Spleen (tissue), 11 donors: Measurements from ENCODE around the gene MYOM3. TPM values are rescaled to one million over a fixed set of nuclear protein-coding genes. Genes with fewer than 3 reads are reported as not detected.
"Not testable (repeated sequence)": the region's sequence is repeated elsewhere in the genome, so short reads cannot be mapped to it uniquely, and the experiment has no call there.

Source experiments
- DNase-seq: peaks from one replicate; pipeline ENCODE4 v3.0.0-alpha.2; 2020
- H3K27ac ChIP-seq, 8 donors: fragments of 200-600 bp; sonication (generic) in 7 of 8; 1 replicate in 4 of 8; 2 replicates in 4 of 8; pipeline versions ENCODE4 v1.5.0 to v1.8.0; 2016 to 2021; ENCODE audit warnings: inconsistent platforms in 4 of 8, mild to moderate bottlenecking in 4 of 8, moderate library complexity in 1 of 8
- H3K27me3 ChIP-seq, 7 donors: fragments of 200-600 bp; sonication (generic) in 6 of 7; replicated peaks in 1 of 7; 1 replicate in 4 of 7; 2 replicates in 3 of 7; pipeline versions ENCODE4 v1.5.0 to v1.8.0; 2016 to 2021; ENCODE audit warnings: inconsistent platforms in 3 of 7, mild to moderate bottlenecking in 1 of 7
- H3K36me3 ChIP-seq, 6 donors: fragments of 200-600 bp; sonication (generic) in 5 of 6; 1 replicate in 4 of 6; 2 replicates in 2 of 6; pipeline versions ENCODE4 v1.5.0 to v1.8.0; 2016 to 2021; ENCODE audit warnings: inconsistent platforms in 2 of 6
- H3K4me1 ChIP-seq, 6 donors: fragments of 200-600 bp; sonication (generic) in 5 of 6; 1 replicate in 3 of 6; 2 replicates in 3 of 6; pipeline versions ENCODE4 v1.5.0 to v1.8.0; 2016 to 2021; ENCODE audit warnings: inconsistent platforms in 3 of 6
- H3K4me3 ChIP-seq, 8 donors: fragments of 200-600 bp; sonication (generic) in 7 of 8; 1 replicate in 4 of 8; 2 replicates in 4 of 8; pipeline versions ENCODE4 v1.5.0 to v1.8.0; 2016 to 2021; ENCODE audit warnings: inconsistent platforms in 4 of 8, mild to moderate bottlenecking in 4 of 8, moderate library complexity in 2 of 8
- H3K9me3 ChIP-seq, 8 donors: fragments of 200-600 bp; sonication (generic) in 7 of 8; 1 replicate in 4 of 8; 2 replicates in 4 of 8; pipeline versions ENCODE4 v1.5.0 to v1.8.0; 2016 to 2021; ENCODE audit warnings: inconsistent platforms in 4 of 8
- CTCF ChIP-seq, 11 experiments: fragments of 200-600 bp in 7 of 11; fragments of 450-650 bp in 4 of 11; sonication (generic) in 4 of 11; IDR thresholded peaks in 8 of 11; conservative IDR thresholded peaks in 3 of 11; 1 replicate in 7 of 11; 2 replicates in 4 of 11; pipeline versions ENCODE4 v1.4.0 to v1.8.0; 2016 to 2021; ENCODE audit warnings: antibody characterized with exemption in 11 of 11, inconsistent platforms in 4 of 11, mild to moderate bottlenecking in 1 of 11
- POLR2A ChIP-seq, 3 donors: fragments of 450-650 bp; IDR thresholded peaks; one replicate each; pipeline ENCODE4 v1.5.1; 2017; ENCODE audit warnings: antibody characterized with exemption in 3 of 3, mild to moderate bottlenecking in 1 of 3
- POLR2AphosphoS5 ChIP-seq, 3 donors: sonication (generic); formaldehyde crosslinking; IDR thresholded peaks; one replicate each; pipeline ENCODE4 v1.5.1; 2017; ENCODE audit warnings: antibody characterized with exemption in 3 of 3
- WGBS, 5 donors: extraction: QIAGEN DNeasy Blood & Tissue Kit in 3 of 5; methylation state at CpG; one replicate each; pipeline versions ENCODE4 v1.1.5 to v1.1.7; 2013 to 2018; 5-methylcytosine and 5-hydroxymethylcytosine counted together
- intact Hi-C: fragments of 100-400 bp; cut with DNase I; formaldehyde crosslinking; loops from one replicate; pipeline ENCODE4 v1.15.0; 2023; ENCODE audit warnings: low total_unique reads
- polyA plus RNA-seq, 3 donors: library from polyadenylated mRNA; stranded (reverse); fragments of 200-250 nt; gene quantifications; one replicate each; pipeline ENCODE4 v1.2.1, GENCODE V29; 2013
- total RNA-seq, 7 donors: library from RNA; depleted of rRNA in 3 of 7; stranded (reverse); fragments of >200 nt in 3 of 7; fragmentation: NEBNext Ultra II Directional in 4 of 7; extraction: Animal tissue kit (Norgen Biotek cat#: 25700) in 4 of 7; gene quantifications; one replicate each; pipeline versions ENCODE4 v1.1.0 to v1.2.1, GENCODE V29; 2016 to 2021
- donor health status: healthy with polysubstance abuse.
- donor health status: DM: no; HTN: no; CAD: no; lungs with moderate emphysema.
- donor health status: DM: no; HTN: no; CAD: no.
- donor health status: Bipolar disorder and iron deficiency.
- donor health status: healthy.
- donor health status: DM: no; HTN: no; CAD: no.
- donor health status: DM: yes; HTN: yes; CAD: no.

Gene MYOM3
- total and polyA plus RNA-seq, 10 donors, result 0.02 to 0.06 (median 0.06) TPM; not detected in 7

- no peaks in the 10 kb centered on the region for H3K4me1 ChIP-seq
- intact Hi-C loops, result no loop called here
- H3K27me3 ChIP-seq, result peaks cover 0 to 11% (median 0%) of the 10 kb centered on the region in 7 donors
- 66 to 87% (median 81%) methylated on average over 3 to 4 of the region's 5 CpGs for WGBS, 5 donors
- no peak for TF ChIP-seq POLR2AphosphoS5 (IDR thresholded peaks at IDR 0.05)
- TF ChIP-seq CTCF (IDR thresholded peaks at IDR 0.05 in 8 of 11, conservative IDR thresholded peaks at IDR 0.05 in 3 of 11), result no peak
- no peak for TF ChIP-seq POLR2A (IDR thresholded peaks at IDR 0.05)
- H3K36me3 ChIP-seq, result no peaks in the 10 kb centered on the region
- H3K4me3 ChIP-seq, result no peak overlapping the region
- H3K27ac ChIP-seq, result no peak overlapping the region
- H3K9me3 ChIP-seq, result peaks cover 0 to 6% (median 0%) of the 10 kb centered on the region in 8 donors
- DNase-seq, result no peak
Observed at GRCh38 chr1:24010650-24011049, 101.3 kb downstream of the MYOM3 start.

GRCh38 chr1:24009406-24009805, 102.5 kb downstream of the MYOM3 start:
- 93 to 100% (median 95%) methylated on average over 1 of the region's 1 CpG for WGBS, 5 donors
- Histone ChIP-seq H3K9me3 (peaks cover 0 to 6% (median 0%) of the 10 kb centered on the region in 8 donors), H3K4me1 (no peaks in the 10 kb centered on the region), H3K27me3 (peaks cover 0 to 18% (median 0%) of the 10 kb centered on the region in 7 donors), H3K27ac (no peak overlapping the region), H3K36me3 (no peaks in the 10 kb centered on the region), H3K4me3 (no peak overlapping the region)
- no peak for DNase-seq
- TF ChIP-seq CTCF (IDR thresholded peaks at IDR 0.05 in 8 of 11, conservative IDR thresholded peaks at IDR 0.05 in 3 of 11) (no peak), POLR2AphosphoS5 (IDR thresholded peaks at IDR 0.05) (no peak), POLR2A (IDR thresholded peaks at IDR 0.05) (no peak)
- intact Hi-C loops, result no loop called here

- 42 to 82% (median 50%) methylated on average over 2 to 3 of the region's 3 CpGs for WGBS, 5 donors
- H3K36me3 ChIP-seq, H3K4me3 ChIP-seq, H3K9me3 ChIP-seq, H3K27ac ChIP-seq, intact Hi-C loops, H3K4me1 ChIP-seq, DNase-seq: not testable (repeated sequence)
- peaks cover 0 to 18% (median 0%) of the 10 kb centered on the region in 7 donors for H3K27me3 ChIP-seq
Observed at GRCh38 chr1:24008574-24009184, 103.3 kb downstream of the MYOM3 start.

GRCh38 chr1:24007079-24007478, 104.9 kb downstream of the MYOM3 start:
- Histone ChIP-seq H3K36me3 (no peaks in the 10 kb centered on the region), H3K4me3 (no peak overlapping the region), H3K27me3 (peaks cover 0 to 7% (median 0%) of the 10 kb centered on the region in 7 donors), H3K4me1 (no peaks in the 10 kb centered on the region), H3K27ac (no peak overlapping the region), H3K9me3 (peaks cover 0 to 6% (median 0%) of the 10 kb centered on the region in 8 donors)
- TF ChIP-seq CTCF (IDR thresholded peaks at IDR 0.05 in 8 of 11, conservative IDR thresholded peaks at IDR 0.05 in 3 of 11) (no peak), POLR2A (IDR thresholded peaks at IDR 0.05) (no peak), POLR2AphosphoS5 (IDR thresholded peaks at IDR 0.05) (no peak)
- DNase-seq, result no peak
- intact Hi-C loops, result no loop called here

Other genes starting within 250 kb of the MYOM3 start
- gene FUCA1, start 243.8 kb downstream of the MYOM3 start, total RNA-seq, result 100 to 1,000 TPM in 1 of 7 donors, 10 to 100 TPM in 6; 51.9 to 106 (median 78.8) TPM
- gene FUCA1, start 243.8 kb downstream of the MYOM3 start, polyA plus RNA-seq, result 10 to 100 TPM; 36.3 to 62.6 (median 40.8) TPM
- gene CNR2, start 198.8 kb downstream of the MYOM3 start, total RNA-seq, result 10 to 100 TPM; 15.0 to 23.4 (median 18.2) TPM
- gene CNR2, start 198.8 kb downstream of the MYOM3 start, polyA plus RNA-seq, result 10 to 100 TPM; 18.2 to 26.6 (median 22.3) TPM
- gene PNRC2, start 152.3 kb downstream of the MYOM3 start, total RNA-seq, result 100 to 1,000 TPM in 6 of 7 donors, 10 to 100 TPM in 1; 87.3 to 127 (median 120) TPM
- gene PNRC2, start 152.3 kb downstream of the MYOM3 start, polyA plus RNA-seq, result 100 to 1,000 TPM in 2 of 3 donors, 10 to 100 TPM in 1; 83.0 to 114 (median 111) TPM
- 100 to 1,000 TPM in 4 of 7 donors, 10 to 100 TPM in 3; 89.4 to 146 (median 102) TPM for gene SRSF10, start 131.8 kb downstream of the MYOM3 start, total RNA-seq
- gene SRSF10, start 131.8 kb downstream of the MYOM3 start, polyA plus RNA-seq, result 10 to 100 TPM; 54.5 to 65.9 (median 64.0) TPM
- gene IL22RA1, start 31.0 kb upstream of the MYOM3 start, total RNA-seq, result not detected
- gene IL22RA1, start 31.0 kb upstream of the MYOM3 start, polyA plus RNA-seq, result not detected
- gene IFNLR1, start 75.2 kb upstream of the MYOM3 start, total RNA-seq, result 1 to 10 TPM; 3.3 to 8.9 (median 3.9) TPM
- 1 to 10 TPM; 1.7 to 3.3 (median 3.1) TPM for gene IFNLR1, start 75.2 kb upstream of the MYOM3 start, polyA plus RNA-seq
- gene GRHL3, start 207.2 kb upstream of the MYOM3 start, total RNA-seq, result not detected
- under 1 TPM in 2 of 3 donors, not detected in 1; 0.04 to 0.06 TPM for gene GRHL3, start 207.2 kb upstream of the MYOM3 start, polyA plus RNA-seq